Neuronal stem cell (in vitro differentiated cells): Measurements from ENCODE around the gene PTGIS.
"Not testable (repeated sequence)": the region's sequence is repeated elsewhere in the genome, so short reads cannot be mapped to it uniquely, and the experiment has no call there.

Source experiments
- DNase-seq: peaks from one replicate; pipeline ENCODE4 v3.0.0-alpha.2; 2013; ENCODE audit warnings: low spot score
- H2AFZ ChIP-seq: one replicate; pipeline ENCODE4 v1.6.1; 2013; ENCODE audit warnings: mild to moderate bottlenecking, low read length, inconsistent platforms
- H2AK5ac ChIP-seq: 2 replicates; pipeline ENCODE4 v1.6.1; 2013; ENCODE audit warnings: low read depth, mild to moderate bottlenecking, inconsistent platforms, low read length, moderate library complexity, mixed read lengths
- H2BK120ac ChIP-seq: 2 replicates; pipeline ENCODE4 v1.6.1; 2013; ENCODE audit warnings: low read depth, mild to moderate bottlenecking, inconsistent platforms, low read length, moderate library complexity, mixed read lengths
- H2BK12ac ChIP-seq: one replicate; pipeline ENCODE4 v1.6.1; 2013; ENCODE audit warnings: low read length, inconsistent platforms
- H2BK15ac ChIP-seq: 2 replicates; pipeline ENCODE4 v1.6.1; 2013; ENCODE audit warnings: mild to moderate bottlenecking, low read length, inconsistent platforms, mixed read lengths
- H2BK5ac ChIP-seq: one replicate; pipeline ENCODE4 v1.6.1; 2013; ENCODE audit warnings: inconsistent platforms, mild to moderate bottlenecking, low read length, moderate library complexity
- H3K14ac ChIP-seq: one replicate; pipeline ENCODE4 v1.6.1; 2013; ENCODE audit warnings: low read length, inconsistent platforms
- H3K18ac ChIP-seq: 2 replicates; pipeline ENCODE4 v1.6.1; 2013; ENCODE audit warnings: low read length, inconsistent platforms
- H3K23ac ChIP-seq: 2 replicates; pipeline ENCODE4 v1.6.1; 2013; ENCODE audit warnings: low read depth, mild to moderate bottlenecking, mixed read lengths, low read length, inconsistent platforms; ENCODE audit not compliant: poor library complexity
- H3K27ac ChIP-seq: replicated peaks from 3 replicates; pipeline ENCODE4 v1.5.1; 2013; ENCODE audit warnings: low read length, inconsistent platforms
- H3K27me3 ChIP-seq, 3 experiments: 2 replicates each; pipeline ENCODE4 v1.6.1; 2013; ENCODE audit warnings: low read length in 3 of 3, mild to moderate bottlenecking in 2 of 3, inconsistent platforms in 1 of 3, low read depth in 1 of 3, mixed read lengths in 1 of 3, moderate library complexity in 1 of 3; ENCODE audit not compliant: control insufficient read depth in 3 of 3, insufficient read depth in 3 of 3
- H3K36me3 ChIP-seq, 2 donors: replicated peaks in 1 of 2; 2 replicates each; pipeline ENCODE4 v1.6.1; 2013; ENCODE audit warnings: low read length in 2 of 2; ENCODE audit not compliant: control insufficient read depth in 2 of 2, insufficient read depth in 2 of 2
- H3K4ac ChIP-seq: 2 replicates; pipeline ENCODE4 v1.6.1; 2013; ENCODE audit warnings: inconsistent platforms, mild to moderate bottlenecking, low read length, moderate library complexity
- H3K4me1 ChIP-seq, 2 donors: 1 replicate in 1 of 2; 2 replicates in 1 of 2; pipeline ENCODE4 v1.6.1; 2013; ENCODE audit warnings: low read length in 2 of 2, low read depth in 1 of 2; ENCODE audit not compliant: control insufficient read depth in 2 of 2, insufficient read depth in 1 of 2
- H3K4me2 ChIP-seq: one replicate; pipeline ENCODE4 v1.6.1; 2013; ENCODE audit warnings: mild to moderate bottlenecking, low read length, inconsistent platforms; ENCODE audit not compliant: insufficient read depth, poor library complexity, severe bottlenecking
- H3K4me3 ChIP-seq, 2 donors: 2 replicates each; pipeline ENCODE4 v1.5.1; 2013; ENCODE audit warnings: low read length in 2 of 2, mild to moderate bottlenecking in 2 of 2, inconsistent platforms in 1 of 2, moderate library complexity in 1 of 2
- H3K79me1 ChIP-seq: one replicate; pipeline ENCODE4 v1.6.1; 2013; ENCODE audit warnings: low read depth, mild to moderate bottlenecking, inconsistent platforms, low read length, moderate library complexity
- H3K9ac ChIP-seq: one replicate; pipeline ENCODE4 v1.6.1; 2013; ENCODE audit warnings: mild to moderate bottlenecking, low read depth, low read length, inconsistent platforms; ENCODE audit not compliant: poor library complexity
- H3K9me3 ChIP-seq, 2 donors: replicated peaks in 1 of 2; 2 replicates each; pipeline versions ENCODE3 to v1.6.1; 2013; ENCODE audit warnings: low read length in 2 of 2, mild to moderate bottlenecking in 2 of 2, inconsistent platforms in 1 of 2, low read depth in 1 of 2, mixed read lengths in 1 of 2, moderate library complexity in 1 of 2; ENCODE audit not compliant: control insufficient read depth in 2 of 2, insufficient read depth in 1 of 2
- H4K8ac ChIP-seq: one replicate; pipeline ENCODE4 v1.6.1; 2013; ENCODE audit warnings: low read depth, mild to moderate bottlenecking, inconsistent platforms, low read length, moderate library complexity
- H4K91ac ChIP-seq: one replicate; pipeline ENCODE4 v1.6.1; 2013; ENCODE audit warnings: low read length, low read depth, mild to moderate bottlenecking, inconsistent platforms; ENCODE audit not compliant: poor library complexity
- WGBS, 2 donors: extraction: QIAGEN DNeasy Blood & Tissue Kit; methylation state at CpG; one replicate each; pipeline ENCODE4 v1.1.7; 2013; ENCODE audit warnings: missing lambda C conversion rate in 2 of 2, mixed read lengths in 1 of 2; ENCODE audit not compliant: insufficient read length in 2 of 2, insufficient replicate concordance in 1 of 2; ENCODE audit errors: extremely low coverage in 2 of 2; 5-methylcytosine and 5-hydroxymethylcytosine counted together

The PTGIS gene

DNA sequence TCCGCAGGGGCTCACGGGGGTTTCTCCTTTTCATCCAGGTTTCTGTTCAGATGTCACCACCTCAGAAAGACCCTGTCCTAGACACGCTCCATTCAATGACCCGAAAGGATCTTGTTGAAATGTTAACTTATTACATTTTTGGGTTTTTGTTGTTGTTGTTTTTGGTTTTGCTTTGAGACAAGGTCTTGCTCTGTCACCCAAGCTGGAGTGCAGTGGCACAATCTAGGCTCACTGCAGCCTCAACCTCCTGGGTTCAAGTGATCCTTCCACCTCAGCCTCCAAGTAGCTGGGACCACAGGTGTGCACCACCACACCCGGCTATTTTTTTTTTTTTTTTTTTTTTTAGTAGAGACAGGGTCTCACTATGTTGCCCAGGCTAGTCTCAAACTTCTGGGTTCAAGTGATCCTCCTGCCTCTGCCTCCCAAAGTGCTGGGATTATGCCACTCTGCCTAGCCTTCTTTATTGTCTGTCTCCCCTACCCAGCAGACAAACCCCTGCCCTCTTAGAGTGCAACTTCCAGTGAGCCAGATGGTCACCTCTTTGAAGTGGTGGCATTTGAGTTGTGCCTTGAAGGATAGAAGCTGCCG is 43.7 kb upstream of the PTGIS start:
- H4K8ac ChIP-seq, H3K27me3 ChIP-seq, H3K79me1 ChIP-seq, H3K4me3 ChIP-seq, H3K9ac ChIP-seq, H3K23ac ChIP-seq, DNase-seq, H2BK120ac ChIP-seq, H2BK15ac ChIP-seq, H2BK5ac ChIP-seq, H3K4ac ChIP-seq, H3K9me3 ChIP-seq, H3K27ac ChIP-seq, H3K4me1 ChIP-seq, H3K14ac ChIP-seq, H3K36me3 ChIP-seq, H4K91ac ChIP-seq, H2BK12ac ChIP-seq: not testable (repeated sequence)
- Histone ChIP-seq H3K18ac (peak overlapping the region; percentile 70), H2AFZ (peak overlapping the region; percentile 84), H3K4me2 (peak overlapping the region; percentile 68), H2AK5ac (peak overlapping the region; percentile 0)
- no CpG with 5 or more reads among the region's 6 CpGs for WGBS, 2 donors

- Histone ChIP-seq H3K14ac (no peak overlapping the region), H3K36me3 (no peaks in the 10 kb centered on the region), H3K9ac (peak overlapping the region; percentile 79), H4K8ac (no peak overlapping the region), H3K23ac (peak overlapping the region; percentile 44), H3K4me3 (peak overlapping the region; percentile 37 to 39), H3K27me3 (peaks cover 0 to 11% (median 4%) of the 10 kb centered on the region in 3 experiments), H3K18ac (peak overlapping the region; percentile 70), H3K4ac (no peak overlapping the region), H3K4me2 (peak overlapping the region; percentile 68), H2BK15ac (no peak overlapping the region), H2BK120ac (no peak overlapping the region), H4K91ac (no peak overlapping the region), H2AK5ac (no peak overlapping the region), H3K79me1 (no peaks in the 10 kb centered on the region), H3K27ac (no peak overlapping the region), H2AFZ (peak overlapping the region; percentile 84), H3K4me1 (peaks cover 5 to 6% of the 10 kb centered on the region in 2 donors), H2BK5ac (no peak overlapping the region), H3K9me3 (no peaks in the 10 kb centered on the region), H2BK12ac (peak overlapping the region; percentile 24)
- no CpG with 5 or more reads among the region's 48 CpGs for WGBS, 2 donors
- peak; percentile 81 for DNase-seq
These were observed 43.0 kb upstream of the PTGIS start for GRCh38 chr20:49610691-49611538.

- no peak overlapping the region for H2BK120ac ChIP-seq
- H4K91ac ChIP-seq: no peak overlapping the region
- no peaks in the 10 kb centered on the region for H3K79me1 ChIP-seq
- no peak overlapping the region for H2BK15ac ChIP-seq
- no peak overlapping the region for H3K4ac ChIP-seq
- peak; percentile 59 for DNase-seq
- H3K27ac ChIP-seq: no peak overlapping the region
- peaks cover 5% of the 10 kb centered on the region in 2 donors for H3K4me1 ChIP-seq
- H3K4me2 ChIP-seq: peak overlapping the region; percentile 41
- no peak overlapping the region for H3K23ac ChIP-seq
- no peak overlapping the region for H3K14ac ChIP-seq
- WGBS, 2 donors: no CpG with 5 or more reads among the region's 17 CpGs
- no peaks in the 10 kb centered on the region for H3K36me3 ChIP-seq
- H4K8ac ChIP-seq: no peak overlapping the region
- H3K27me3 ChIP-seq: peaks cover 0 to 17% (median 4%) of the 10 kb centered on the region in 3 experiments
- peak overlapping the region; percentile 66 for H2AFZ ChIP-seq
- no peak overlapping the region for H3K9ac ChIP-seq
- H3K9me3 ChIP-seq: no peaks in the 10 kb centered on the region
- no peak overlapping the region for H3K18ac ChIP-seq
- H2BK12ac ChIP-seq: no peak overlapping the region
- no peak overlapping the region for H3K4me3 ChIP-seq
- H2AK5ac ChIP-seq: no peak overlapping the region
- H2BK5ac ChIP-seq: no peak overlapping the region
These were observed 41.1 kb upstream of the PTGIS start for GRCh38 chr20:49608752-49609670.
